Adrenal gland (tissue), 12 donors: Measurements from ENCODE around the gene TBX4. TPM values are rescaled to one million over a fixed set of nuclear protein-coding genes. Genes with fewer than 3 reads are reported as not detected.
"Not testable (repeated sequence)": the region's sequence is repeated elsewhere in the genome, so short reads cannot be mapped to it uniquely, and the experiment has no call there.

Experiments used
- DNase-seq, 7 donors: peaks; one replicate each; pipeline ENCODE4 v3.0.0-alpha.2; 2019 to 2020
- H3K27ac ChIP-seq, 5 donors: fragments of 200-600 bp; sonication (generic) in 4 of 5; 1 replicate in 3 of 5; 2 replicates in 2 of 5; pipeline versions ENCODE4 v1.5.1 to v1.8.0; 2016 to 2020; ENCODE audit warnings: mild to moderate bottlenecking in 1 of 5
- H3K27me3 ChIP-seq: fragments of 200-600 bp; 2 replicates; pipeline ENCODE4 v1.8.0; 2021
- H3K36me3 ChIP-seq, 2 donors: fragments of 200-600 bp; replicated peaks in 1 of 2; 1 replicate in 1 of 2; 2 replicates in 1 of 2; pipeline versions ENCODE4 v1.5.1 to v1.8.0; 2018 to 2022
- H3K4me1 ChIP-seq, 2 donors: fragments of 200-600 bp; replicated peaks in 1 of 2; 1 replicate in 1 of 2; 2 replicates in 1 of 2; pipeline versions ENCODE4 v1.5.1 to v1.8.0; 2018 to 2021
- H3K4me3 ChIP-seq, 4 donors: fragments of 200-600 bp; sonication (generic) in 3 of 4; one replicate each; pipeline ENCODE4 v1.5.1; 2016 to 2018
- H3K9me3 ChIP-seq, 3 donors: fragments of 200-600 bp; sonication (generic) in 1 of 3; replicated peaks in 1 of 3; 1 replicate in 2 of 3; 2 replicates in 1 of 3; pipeline versions ENCODE4 v1.5.1 to v1.8.0; 2016 to 2021
- POLR2A ChIP-seq, 2 donors: fragments of 450-650 bp; IDR thresholded peaks; one replicate each; pipeline ENCODE4 v1.6.1; 2017; ENCODE audit warnings: antibody characterized with exemption in 2 of 2, mild to moderate bottlenecking in 2 of 2, moderate library complexity in 1 of 2
- WGBS, 4 donors: extraction: QIAGEN DNeasy Blood & Tissue Kit in 2 of 4; methylation state at CpG; one replicate each; pipeline versions ENCODE4 v1.1.5 to v1.1.7; 2013 to 2017; 5-methylcytosine and 5-hydroxymethylcytosine counted together
- intact Hi-C, 2 donors: fragments of 100-400 bp; cut with DNase I; formaldehyde crosslinking; loops; one replicate each; pipeline versions ENCODE4 v1.14.1 to v1.15.0; 2022 to 2023
- polyA plus RNA-seq, 3 donors: library from polyadenylated mRNA; stranded (reverse); fragments of 200-250 nt in 2 of 3; fragments of 350-450 nt in 1 of 3; fragmentation: Illumina TruSeq in 1 of 3; extraction: RNeasy Lipid Tissue Mini Kit (QIAGEN cat#74804) in 1 of 3; gene quantifications; one replicate each; pipeline ENCODE4 v1.2.3, GENCODE V29; 2013 to 2014
- total RNA-seq, 9 donors: library from RNA; depleted of rRNA in 4 of 9; stranded (reverse); fragments of >200 nt in 4 of 9; fragments of 120-200 nt in 1 of 9; fragmentation: NEBNext Ultra II Directional in 1 of 9; extraction: Animal tissue kit (Norgen Biotek cat#: 25700) in 1 of 9; gene quantifications; one replicate each; pipeline versions ENCODE4 v1.1.0 to v1.2.4, GENCODE V29; 2013 to 2023
- TF ChIP-seq, protein P1 (sequence below), 6 experiments: fragments of 450-650 bp in 4 of 6; fragments of 200-600 bp in 2 of 6; sonication (generic) in 1 of 6; IDR thresholded peaks; 1 replicate in 5 of 6; 2 replicates in 1 of 6; pipeline versions ENCODE4 v1.5.1 to v1.8.0; 2016 to 2021; ENCODE audit warnings: antibody characterized with exemption in 6 of 6, mild to moderate bottlenecking in 2 of 6, moderate library complexity in 1 of 6
- donor health status: healthy with polysubstance abuse.
- donor health status: Bipolar disorder and iron deficiency.
- donor health status: DM: yes; HTN: yes; CAD: no.
- donor health status: DM: no; HTN: no; CAD: no.
- donor health status: DM: no; HTN: no; CAD: no.
- donor health status: DM: yes; HTN: yes; CAD: no.

Gene TBX4
- total and polyA plus RNA-seq, 12 donors: 0.03 to 0.54 (median 0.21) TPM; not detected in 8

DNA sequence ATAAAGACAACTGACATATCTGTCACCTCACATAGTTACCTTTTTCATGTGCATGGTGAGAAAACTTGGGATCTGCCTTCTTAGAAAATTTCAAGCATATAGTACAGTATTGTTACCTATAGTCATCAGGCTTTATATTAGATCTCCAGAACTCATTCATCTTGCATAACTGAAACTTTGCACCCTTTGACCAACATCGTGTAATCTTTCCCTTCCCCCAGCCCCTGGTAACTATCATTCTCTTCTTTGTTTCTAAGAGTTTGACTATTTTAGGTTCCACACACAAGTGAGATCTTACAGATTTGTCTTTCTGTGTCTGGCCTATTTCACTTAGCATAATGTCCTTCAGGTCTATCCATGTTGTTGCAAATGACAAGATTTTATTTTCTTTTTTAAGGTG lies 22.9 kb upstream of the TBX4 start:
- no peaks in the 10 kb centered on the region for H3K36me3 ChIP-seq
- intact Hi-C loops: no loop called here
- no peaks in the 10 kb centered on the region for H3K4me1 ChIP-seq
- H3K4me3 ChIP-seq: no peak overlapping the region
- H3K9me3 ChIP-seq: no peaks in the 10 kb centered on the region
- no peak overlapping the region for H3K27ac ChIP-seq
- WGBS, 4 donors: 64 to 85% (median 76%) methylated on average over 1 of the region's 1 CpG
- no peak for TF ChIP-seq POLR2A (IDR thresholded peaks at IDR 0.05)
- TF ChIP-seq, protein P1, sequence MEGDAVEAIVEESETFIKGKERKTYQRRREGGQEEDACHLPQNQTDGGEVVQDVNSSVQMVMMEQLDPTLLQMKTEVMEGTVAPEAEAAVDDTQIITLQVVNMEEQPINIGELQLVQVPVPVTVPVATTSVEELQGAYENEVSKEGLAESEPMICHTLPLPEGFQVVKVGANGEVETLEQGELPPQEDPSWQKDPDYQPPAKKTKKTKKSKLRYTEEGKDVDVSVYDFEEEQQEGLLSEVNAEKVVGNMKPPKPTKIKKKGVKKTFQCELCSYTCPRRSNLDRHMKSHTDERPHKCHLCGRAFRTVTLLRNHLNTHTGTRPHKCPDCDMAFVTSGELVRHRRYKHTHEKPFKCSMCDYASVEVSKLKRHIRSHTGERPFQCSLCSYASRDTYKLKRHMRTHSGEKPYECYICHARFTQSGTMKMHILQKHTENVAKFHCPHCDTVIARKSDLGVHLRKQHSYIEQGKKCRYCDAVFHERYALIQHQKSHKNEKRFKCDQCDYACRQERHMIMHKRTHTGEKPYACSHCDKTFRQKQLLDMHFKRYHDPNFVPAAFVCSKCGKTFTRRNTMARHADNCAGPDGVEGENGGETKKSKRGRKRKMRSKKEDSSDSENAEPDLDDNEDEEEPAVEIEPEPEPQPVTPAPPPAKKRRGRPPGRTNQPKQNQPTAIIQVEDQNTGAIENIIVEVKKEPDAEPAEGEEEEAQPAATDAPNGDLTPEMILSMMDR (IDR thresholded peaks at IDR 0.05): no peak
- H3K27me3 ChIP-seq: peaks cover 18% of the 10 kb centered on the region
- no peak for DNase-seq

DNA sequence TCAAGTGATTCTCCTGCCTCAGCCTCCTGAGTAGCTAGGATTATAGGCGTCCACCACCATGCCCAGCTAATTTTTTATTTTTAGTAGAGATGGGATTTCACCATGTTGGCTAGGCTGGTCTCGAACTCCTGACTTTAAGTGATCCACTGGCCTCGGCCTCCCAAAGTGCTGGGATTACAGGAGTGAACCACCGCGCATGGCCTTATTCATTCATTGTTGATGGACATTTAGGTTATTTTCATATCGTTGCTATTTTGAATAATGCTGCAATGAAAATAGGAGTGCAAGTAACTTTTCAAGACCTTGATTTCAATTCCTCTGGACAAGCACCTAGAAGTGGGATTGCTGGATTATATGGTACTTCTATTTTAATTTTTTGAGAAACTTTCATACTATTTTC lies 22.4 kb upstream of the TBX4 start:
- H3K27ac ChIP-seq, H3K36me3 ChIP-seq, intact Hi-C loops, H3K4me1 ChIP-seq, DNase-seq, H3K4me3 ChIP-seq, H3K9me3 ChIP-seq: not testable (repeated sequence)
- H3K27me3 ChIP-seq: peaks cover 12% of the 10 kb centered on the region
- 87 to 92% (median 91%) methylated on average over 6 of the region's 6 CpGs for WGBS, 4 donors

DNA sequence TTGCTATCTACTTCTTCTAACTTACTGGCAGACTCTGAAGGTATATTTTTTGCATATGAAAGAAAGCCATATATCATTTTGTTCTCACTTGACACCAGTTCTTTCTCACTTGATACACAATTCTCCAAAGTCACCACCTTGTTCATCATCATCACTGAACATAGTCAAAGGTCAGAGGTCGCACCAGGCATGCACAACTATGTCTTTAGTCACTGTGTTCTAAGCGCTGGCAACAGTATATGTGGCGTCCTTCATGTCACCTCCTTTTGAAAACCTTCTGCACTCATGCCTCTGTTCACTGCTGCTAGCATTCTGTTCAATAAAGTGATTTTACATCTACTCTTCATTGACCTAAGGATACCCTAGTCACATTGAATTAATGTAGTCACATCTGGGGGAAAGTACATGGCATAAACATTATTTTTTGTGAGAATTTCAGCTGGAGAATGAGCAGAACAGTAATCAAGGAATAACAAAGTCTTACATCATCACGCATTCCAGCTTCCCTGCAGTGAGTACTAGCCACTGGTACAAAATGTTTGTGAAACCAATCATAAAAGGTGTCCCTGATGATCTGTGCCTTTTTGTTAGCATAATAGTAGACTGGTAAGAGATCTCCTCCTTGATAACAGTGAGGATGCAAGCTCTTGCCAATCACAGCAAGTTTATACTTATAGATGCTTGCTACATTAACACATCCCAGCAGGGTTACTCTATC lies 20.5 kb upstream of the TBX4 start:
- TF ChIP-seq POLR2A (IDR thresholded peaks at IDR 0.05): no peak
- TF ChIP-seq, protein P1 (IDR thresholded peaks at IDR 0.05): no peak
- Histone ChIP-seq H3K9me3 (peaks cover 0 to 5% (median 0%) of the 10 kb centered on the region in 3 donors), H3K36me3 (no peaks in the 10 kb centered on the region), H3K27me3 (no peaks in the 10 kb centered on the region), H3K27ac (no peak overlapping the region), H3K4me3 (no peak overlapping the region), H3K4me1 (no peaks in the 10 kb centered on the region)
- 78 to 93% (median 81%) methylated on average over 4 of the region's 4 CpGs for WGBS, 4 donors
- DNase-seq: no peak
- intact Hi-C loops: no loop called here

DNA sequence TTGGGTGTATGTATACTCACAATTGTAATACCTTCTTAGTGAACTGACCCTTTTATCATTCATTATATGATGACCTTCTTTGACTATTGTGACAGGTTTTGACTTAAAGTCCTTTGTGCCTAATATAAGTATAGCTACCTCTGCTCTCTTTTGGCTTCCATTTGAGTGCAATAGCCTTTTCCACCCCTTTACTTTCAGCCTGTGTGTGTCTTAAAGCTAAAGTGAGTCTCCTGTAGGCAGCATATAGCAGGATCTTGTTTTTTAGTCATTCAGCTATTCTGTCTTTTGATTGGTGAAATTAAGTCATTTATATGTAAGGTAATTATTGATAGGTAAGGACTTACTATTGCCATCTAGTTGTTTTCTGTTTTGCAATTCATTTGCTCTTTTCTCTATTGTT lies 15.9 kb upstream of the TBX4 start:
- Histone ChIP-seq H3K27me3 (peaks cover 3% of the 10 kb centered on the region), H3K4me3 (no peak overlapping the region), H3K4me1 (no peaks in the 10 kb centered on the region), H3K27ac (no peak overlapping the region), H3K9me3 (peaks cover 0 to 5% (median 0%) of the 10 kb centered on the region in 3 donors), H3K36me3 (no peaks in the 10 kb centered on the region)
- intact Hi-C loops: no loop called here
- TF ChIP-seq, protein P1 (IDR thresholded peaks at IDR 0.05): no peak
- TF ChIP-seq POLR2A (IDR thresholded peaks at IDR 0.05): no peak
- no peak for DNase-seq
